AG04450 (cell line): ENCODE results near the gene SMIM41. TPM values are rescaled to one million over a fixed set of nuclear protein-coding genes. Genes with fewer than 3 reads are reported as not detected.
"Not testable (repeated sequence)": the region's sequence is repeated elsewhere in the genome, so short reads cannot be mapped to it uniquely, and the experiment has no call there.

Experiments used
- CTCF ChIA-PET: fragments of 300-600, 350-600 bp; formaldehyde crosslinking; extraction: SDS; loops from one replicate; lab custom pipeline; 2022; ENCODE audit warnings: antibody characterized with exemption, inconsistent platforms; lab: Charles Lee
- POLR2A ChIA-PET: fragments of 350-600 bp; formaldehyde crosslinking; extraction: SDS; loops from one replicate; lab custom pipeline; 2021; ENCODE audit warnings: antibody characterized with exemption, inconsistent platforms; lab: Yijun Ruan, JAX
- DNase-seq: peaks from one replicate; pipeline ENCODE4 v3.0.0-alpha.2; 2011; ENCODE audit warnings: low read depth, low spot score
- H3K27ac ChIP-seq: one replicate; pipeline ENCODE4 v1.5.1; 2012; ENCODE audit warnings: low read depth, low read length, control low read depth
- H3K27me3 ChIP-seq: one replicate; pipeline ENCODE4 v1.6.0; 2012; ENCODE audit warnings: low read length; ENCODE audit not compliant: control insufficient read depth, insufficient read depth
- H3K4me3 ChIP-seq: 2 replicates; pipeline ENCODE4 v1.5.1; 2011; ENCODE audit warnings: mild to moderate bottlenecking, low read depth, low read length, control low read depth
- H3K9me3 ChIP-seq: 2 replicates; pipeline ENCODE4 v1.5.1; 2012; ENCODE audit warnings: low read length; ENCODE audit not compliant: control insufficient read depth, insufficient read depth
- CTCF ChIP-seq: IDR thresholded peaks from 2 replicates; pipeline ENCODE4 v1.5.1; 2011; ENCODE audit warnings: low read depth, low read length, control low read depth, inconsistent platforms
- polyA plus RNA-seq: library from polyadenylated mRNA; depleted of rRNA; stranded (reverse); fragments of >200 nt; gene quantifications from 2 replicates; pipeline ENCODE4 v1.2.3, GENCODE V29; 2011

SMIM41 gene
- polyA plus RNA-seq, 1 experiment, result not detected

GRCh38 chr12:52091869-52092268, 12.4 kb downstream of the SMIM41 start:
- DNase-seq, result no peak
- CTCF ChIA-PET, result interaction anchor here (1.3 to 31.7 kb wide), 2 partner anchors 65 to 88 kb away, joined by 4 to 624 read pairs; no protein-coding TSS in a partner anchor
- Histone ChIP-seq H3K27ac (no peak overlapping the region), H3K4me3 (no peak overlapping the region), H3K27me3 (peaks cover 32% of the 10 kb centered on the region), H3K9me3 (peaks cover 3% of the 10 kb centered on the region; the same call in 1 of the 2 replicates)
- POLR2A ChIA-PET, result interaction anchor here (1.2 kb wide), 1 partner anchor 9 kb away, joined by 6 read pairs; no protein-coding TSS in a partner anchor
- TF ChIP-seq CTCF, result no peak

- Histone ChIP-seq H3K9me3 (peaks cover 3% of the 10 kb centered on the region; the same call in 1 of the 2 replicates), H3K27ac (no peak overlapping the region), H3K27me3 (peaks cover 27% of the 10 kb centered on the region), H3K4me3 (no peak overlapping the region)
- CTCF ChIA-PET, result interaction anchor here (2.2 kb wide), 1 partner anchor 68 kb away, joined by 19 read pairs; no protein-coding TSS in a partner anchor
- TF ChIP-seq CTCF, result no peak
- DNase-seq, result no peak
- POLR2A ChIA-PET, result interaction anchor here (1.2 kb wide), 1 partner anchor 87 kb away, joined by 3 read pairs; the partner anchor contains the start of gene TAMALIN
Measured at GRCh38 chr12:52093346-52093745, 13.8 kb downstream of the SMIM41 start.

- Histone ChIP-seq H3K27ac (no peak overlapping the region), H3K4me3 (no peak overlapping the region), H3K9me3 (peaks cover 3% of the 10 kb centered on the region; the same call in 1 of the 2 replicates), H3K27me3 (peaks cover 8% of the 10 kb centered on the region)
- POLR2A ChIA-PET, result no interaction called here
- TF ChIP-seq CTCF, result no peak
- DNase-seq, result no peak
- CTCF ChIA-PET, result no interaction called here
Measured at GRCh38 chr12:52096332-52097044, 17.0 kb downstream of the SMIM41 start.

GRCh38 chr12:52097045-52097666, 17.7 kb downstream of the SMIM41 start:
- peaks cover 3% of the 10 kb centered on the region; the same call in 1 of the 2 replicates for H3K9me3 ChIP-seq
- ChIA-PET CTCF (no interaction called here), POLR2A (no interaction called here)
- H3K4me3 ChIP-seq, result no peak overlapping the region
- TF ChIP-seq CTCF, result no peak
- DNase-seq, result no peak
- H3K27ac ChIP-seq, result no peak overlapping the region
- peaks cover 4% of the 10 kb centered on the region for H3K27me3 ChIP-seq

GRCh38 chr12:52104431-52105089, 25.1 kb downstream of the SMIM41 start:
- CTCF ChIA-PET, H3K27ac ChIP-seq, DNase-seq, POLR2A ChIA-PET, H3K4me3 ChIP-seq, H3K27me3 ChIP-seq, H3K9me3 ChIP-seq: not testable (repeated sequence)

- H3K4me3 ChIP-seq, H3K9me3 ChIP-seq, H3K27ac ChIP-seq, POLR2A ChIA-PET, DNase-seq, H3K27me3 ChIP-seq: not testable (repeated sequence)
- CTCF ChIA-PET, result interaction anchor here (10.9 kb wide), 1 partner anchor 91 kb away, joined by 228 read pairs; no protein-coding TSS in a partner anchor
Measured at GRCh38 chr12:52116222-52117125, 37.0 kb downstream of the SMIM41 start.
